T-helper 2 cell treated with Interferon-gamma antibody and Interleukin-4, amounts not matched to agents 100 ng/mL and 5 ng/mL, for 36 hours (primary cell): ENCODE measurements around the gene ZNF503. TPM values are rescaled to one million over a fixed set of nuclear protein-coding genes. Genes with fewer than 3 reads are reported as not detected.

Experiments used
- intact Hi-C: fragments of 100-400 bp; cut with micrococcal nuclease; formaldehyde crosslinking; loops from one replicate; pipeline ENCODE4 v1.15.1; 2023
- total RNA-seq: library from RNA; stranded (reverse); gene quantifications from 2 replicates; pipeline ENCODE4 v1.2.3, GENCODE V29; 2022

ZNF503 gene
- total RNA-seq, 1 donor from 2014 or later: 0.07 TPM

GRCh38 chr10:75407224-75407712 is 5.7 kb upstream of the ZNF503 start:
- intact Hi-C loops: no loop called here

- intact Hi-C loops: no loop called here
Observed at GRCh38 chr10:75406462-75407223, 5.1 kb upstream of the ZNF503 start.

- intact Hi-C loops: no loop called here
Observed at GRCh38 chr10:75405598-75406461, 4.3 kb upstream of the ZNF503 start.

- intact Hi-C loops: no loop called here
Observed at GRCh38 chr10:75404815-75405597, 3.4 kb upstream of the ZNF503 start.

- intact Hi-C loops: no loop called here
Observed at GRCh38 chr10:75403939-75404814, 2.6 kb upstream of the ZNF503 start.

- intact Hi-C loops: no loop called here
Observed at GRCh38 chr10:75403144-75403938, 1.8 kb upstream of the ZNF503 start.

GRCh38 chr10:75402486-75403143 is 1.1 kb upstream of the ZNF503 start:
- intact Hi-C loops: no loop called here

- intact Hi-C loops: no loop called here
Observed at GRCh38 chr10:75400771-75401568, 594 bp downstream of the ZNF503 start.

- intact Hi-C loops: no loop called here
Observed at GRCh38 chr10:75400163-75400770, 1.3 kb downstream of the ZNF503 start.

- intact Hi-C loops: no loop called here
Observed at GRCh38 chr10:75399461-75400162, 2.0 kb downstream of the ZNF503 start.

- intact Hi-C loops: no loop called here
Observed at GRCh38 chr10:75398692-75399460, 2.7 kb downstream of the ZNF503 start.

GRCh38 chr10:75398200-75398691 is 3.3 kb downstream of the ZNF503 start:
- intact Hi-C loops: no loop called here

- intact Hi-C loops: no loop called here
Observed at GRCh38 chr10:75397496-75398199, 3.9 kb downstream of the ZNF503 start.

- intact Hi-C loops: no loop called here
Observed at GRCh38 chr10:75396631-75397495, 4.7 kb downstream of the ZNF503 start.
